OCI-LY1 (cell line): ENCODE results near the gene SVOPL.

ENCODE experiments used
- H2AFZ ChIP-seq: fragments of 200-600 bp; sonication (generic), shearing (Covaris generic); 2 replicates; pipeline ENCODE4 v1.6.0; 2014; ENCODE audit warnings: antibody characterized with exemption, mild to moderate bottlenecking, low read length
- H3F3A ChIP-seq: fragments of 200-600 bp; sonication (generic), shearing (Covaris generic); 2 replicates; pipeline ENCODE4 v1.6.0; 2014; ENCODE audit warnings: mild to moderate bottlenecking, antibody characterized with exemption, low read length, moderate library complexity; ENCODE audit not compliant: insufficient read depth
- H3K27ac ChIP-seq: fragments of 200-600 bp; sonication (generic); 2 replicates; pipeline ENCODE4 v1.5.1; 2014; ENCODE audit warnings: low read length, mixed run types, mild to moderate bottlenecking, low read depth; ENCODE audit not compliant: poor library complexity, severe bottlenecking
- H3K27me3 ChIP-seq: fragments of 200-600 bp; sonication (generic); 2 replicates; pipeline ENCODE4 v1.6.0; 2014; ENCODE audit warnings: antibody characterized with exemption, mild to moderate bottlenecking, low read length, moderate library complexity; ENCODE audit not compliant: insufficient read depth
- H3K36me3 ChIP-seq: fragments of 200-600 bp; sonication (generic); 2 replicates; pipeline ENCODE4 v1.6.1; 2014; ENCODE audit warnings: mild to moderate bottlenecking, antibody characterized with exemption, low read length, moderate library complexity, mixed read lengths; ENCODE audit not compliant: insufficient read depth
- H3K4me1 ChIP-seq: fragments of 200-600 bp; sonication (generic); 2 replicates; pipeline ENCODE4 v1.5.1; 2014; ENCODE audit warnings: mild to moderate bottlenecking, low read length, moderate library complexity; ENCODE audit not compliant: insufficient read depth, severe bottlenecking
- H3K4me2 ChIP-seq: fragments of 200-600 bp; sonication (generic), shearing (Covaris generic); 2 replicates; pipeline ENCODE4 v1.6.1; 2014; ENCODE audit warnings: low read length
- H3K4me3 ChIP-seq: fragments of 200-600 bp; sonication (generic); 2 replicates; pipeline ENCODE4 v1.5.1; 2014; ENCODE audit warnings: low read length, low read depth, mild to moderate bottlenecking, mixed read lengths; ENCODE audit not compliant: poor library complexity, severe bottlenecking
- H3K79me2 ChIP-seq: fragments of 200-600 bp; shearing (Covaris generic); 2 replicates; pipeline ENCODE4 v1.6.1; 2016; ENCODE audit warnings: mixed run types, low read length, mixed read lengths; ENCODE audit not compliant: insufficient read depth
- H3K9ac ChIP-seq: fragments of 200-600 bp; sonication (generic), shearing (Covaris generic); 2 replicates; pipeline ENCODE4 v1.6.1; 2014; ENCODE audit warnings: mild to moderate bottlenecking, low read length, mixed read lengths
- H3K9me2 ChIP-seq: fragments of 200-600 bp; sonication (generic), shearing (Covaris generic); 2 replicates; pipeline ENCODE4 v1.6.1; 2014; ENCODE audit warnings: low read depth, mild to moderate bottlenecking, low read length, mixed read lengths
- H3K9me3 ChIP-seq: fragments of 200-600 bp; shearing (Covaris generic); 2 replicates; pipeline ENCODE4 v1.6.1; 2014; ENCODE audit warnings: low read length, mixed read lengths
- H4K20me1 ChIP-seq: fragments of 200-600 bp; sonication (generic), shearing (Covaris generic); 2 replicates; pipeline ENCODE4 v1.6.0; 2016; ENCODE audit warnings: mild to moderate bottlenecking, low read length; ENCODE audit not compliant: insufficient read depth
- CTCF ChIP-seq: fragments of 200-600 bp; sonication (generic), shearing (Covaris generic); IDR thresholded peaks from 2 replicates; pipeline ENCODE4 v1.5.1; 2017; ENCODE audit warnings: mild to moderate bottlenecking, antibody characterized with exemption, low read length, moderate library complexity, mixed read lengths
- EZH2 ChIP-seq: fragments of 200-600 bp; sonication (generic), shearing (Covaris generic); IDR thresholded peaks from 2 replicates; pipeline ENCODE4 v1.8.0; 2017; ENCODE audit warnings: borderline replicate concordance, mixed run types, mild to moderate bottlenecking, antibody characterized with exemption, low read length, moderate library complexity, mixed read lengths

Gene SVOPL

GRCh38 chr7:138603549-138604318 lies 97.4 kb downstream of the SVOPL start:
- no peak overlapping the region for H3K4me2 ChIP-seq

GRCh38 chr7:138602451-138602850 lies 98.7 kb downstream of the SVOPL start:
- Histone ChIP-seq H3K79me2 (no peaks in the 10 kb centered on the region), H3K9me2 (no peaks in the 10 kb centered on the region), H3F3A (no peaks in the 10 kb centered on the region), H3K4me2 (no peak overlapping the region), H3K9me3 (no peaks in the 10 kb centered on the region), H3K36me3 (no peaks in the 10 kb centered on the region), H3K4me3 (no peak overlapping the region), H3K9ac (no peak overlapping the region), H3K27me3 (no peaks in the 10 kb centered on the region), H2AFZ (no peak overlapping the region), H3K27ac (no peak overlapping the region), H3K4me1 (no peaks in the 10 kb centered on the region), H4K20me1 (no peaks in the 10 kb centered on the region)
- TF ChIP-seq EZH2 (no peak), CTCF (no peak)

More at GRCh38 chr7:138603549-138604318, 97.4 kb downstream of the SVOPL start:
- Histone ChIP-seq H3K9me3 (no peaks in the 10 kb centered on the region), H3K79me2 (no peaks in the 10 kb centered on the region), H3K9me2 (no peaks in the 10 kb centered on the region), H4K20me1 (no peaks in the 10 kb centered on the region), H3K27ac (no peak overlapping the region), H3F3A (no peaks in the 10 kb centered on the region), H3K4me1 (no peaks in the 10 kb centered on the region), H2AFZ (no peak overlapping the region), H3K9ac (no peak overlapping the region), H3K27me3 (no peaks in the 10 kb centered on the region), H3K36me3 (no peaks in the 10 kb centered on the region), H3K4me3 (no peak overlapping the region)
- TF ChIP-seq EZH2 = no peak
- no peak for TF ChIP-seq CTCF

- Histone ChIP-seq H3K9me3 (no peaks in the 10 kb centered on the region), H2AFZ (no peak overlapping the region), H3K4me1 (no peaks in the 10 kb centered on the region), H3K27me3 (no peaks in the 10 kb centered on the region), H3K9ac (no peak overlapping the region), H3K36me3 (no peaks in the 10 kb centered on the region), H3K4me2 (no peak overlapping the region), H4K20me1 (no peaks in the 10 kb centered on the region), H3K79me2 (no peaks in the 10 kb centered on the region), H3K9me2 (no peaks in the 10 kb centered on the region), H3F3A (no peaks in the 10 kb centered on the region), H3K4me3 (no peak overlapping the region), H3K27ac (no peak overlapping the region)
- TF ChIP-seq CTCF (no peak), EZH2 (no peak)
Measured at GRCh38 chr7:138595454-138595853, 105.7 kb downstream of the SVOPL start.
